GM12878 (cell line): ENCODE data around the gene METTL16. TPM values are rescaled to one million over a fixed set of nuclear protein-coding genes. Genes with fewer than 3 reads are reported as not detected.

Source experiments
- ATF2 ChIP-seq: IDR thresholded peaks from 2 replicates; pipeline ENCODE4 v1.6.1; 2012; ENCODE audit warnings: low read length, inconsistent platforms
- BCL3 ChIP-seq: IDR thresholded peaks from 2 replicates; pipeline ENCODE4 v1.6.1; 2011; ENCODE audit warnings: borderline replicate concordance, low read depth, mild to moderate bottlenecking, moderate library complexity, low read length; ENCODE audit not compliant: insufficient read depth, poor library complexity, severe bottlenecking
- CHD4 ChIP-seq: fragments of 200-600 bp; sonication (generic); IDR thresholded peaks from 2 replicates; pipeline ENCODE4 v1.6.1; 2016; ENCODE audit warnings: mild to moderate bottlenecking
- EED ChIP-seq: sonication (generic); IDR thresholded peaks from 2 replicates; pipeline ENCODE4 v1.6.1; 2016; ENCODE audit warnings: antibody characterized with exemption, low read depth
- GATAD2B ChIP-seq: fragments of 450-650 bp; conservative IDR thresholded peaks from 2 replicates; pipeline ENCODE4 v1.6.1; 2017; ENCODE audit warnings: low read depth, mild to moderate bottlenecking, moderate library complexity
- NKRF ChIP-seq: fragments of 450-650 bp; conservative IDR thresholded peaks from 2 replicates; pipeline ENCODE4 v1.6.1; 2017; ENCODE audit warnings: mild to moderate bottlenecking, moderate library complexity
- PRDM15 ChIP-seq: fragments of 450-650 bp; formaldehyde crosslinking; IDR thresholded peaks from 2 replicates; pipeline ENCODE4 v1.4.0; 2020; ENCODE audit warnings: mild to moderate bottlenecking, moderate library complexity
- RAD21 ChIP-seq: IDR thresholded peaks from 2 replicates; pipeline ENCODE4 v1.6.1; 2011; ENCODE audit warnings: mild to moderate bottlenecking, low read depth, low read length, moderate library complexity; ENCODE audit not compliant: insufficient read depth
- RELB ChIP-seq: fragments of 450-650 bp; IDR thresholded peaks from 2 replicates; pipeline ENCODE4 v1.6.1; 2017; ENCODE audit warnings: low read depth, mild to moderate bottlenecking, moderate library complexity
- SP1 ChIP-seq: IDR thresholded peaks from one replicate; pipeline ENCODE4 v1.6.1; 2011; ENCODE audit warnings: low read depth, low read length
- SPI1 ChIP-seq: IDR thresholded peaks from 2 replicates; pipeline ENCODE4 v1.6.1; 2011; ENCODE audit warnings: low read depth, mild to moderate bottlenecking, low read length, moderate library complexity, borderline replicate concordance; ENCODE audit not compliant: insufficient read depth
- SRF ChIP-seq, 2 experiments: IDR thresholded peaks; 2 replicates each; pipeline ENCODE4 v1.6.1; 2011; ENCODE audit warnings: low read depth in 2 of 2, low read length in 2 of 2, mild to moderate bottlenecking in 1 of 2, moderate library complexity in 1 of 2
- TCF3 ChIP-seq: IDR thresholded peaks from 2 replicates; pipeline ENCODE4 v1.6.1; 2012; ENCODE audit warnings: low read depth, mild to moderate bottlenecking, low read length, borderline replicate concordance; ENCODE audit not compliant: insufficient read depth
- YBX1 ChIP-seq: fragments of 450-650 bp; IDR thresholded peaks from 2 replicates; pipeline ENCODE4 v1.6.1; 2016; ENCODE audit warnings: antibody characterized with exemption
- YY1 ChIP-seq: IDR thresholded peaks from 2 replicates; pipeline ENCODE4 v1.6.1; 2011; ENCODE audit warnings: low read depth, mild to moderate bottlenecking, low read length
- ZBTB33 ChIP-seq: fragments of 450-650 bp; IDR thresholded peaks from 2 replicates; pipeline ENCODE4 v1.6.1; 2017; ENCODE audit warnings: mild to moderate bottlenecking
- polyA plus RNA-seq, 11 experiments: library from polyadenylated mRNA; depleted of rRNA in 4 of 11; unstranded in 6 of 11; stranded (reverse) in 5 of 11; fragments of >200 nt; fragmentation: Nextera tagmentation in 4 of 11; fragmentation: Illumina TruSeq in 1 of 11; extraction: Ambion mirVana in 4 of 11; extraction: Trizol in 1 of 11; gene quantifications; 1 replicate in 1 of 11; 2 replicates in 10 of 11; pipeline versions ENCODE4 v1.2.1 to v1.2.3, GENCODE V29; 2011 to 2016; ENCODE audit warnings: inconsistent platforms in 2 of 11, missing spikeins in 2 of 11, low read depth in 1 of 11
- total RNA-seq, 4 experiments: library from RNA; depleted of rRNA in 3 of 4; stranded (reverse); fragments of >200 nt in 3 of 4; fragmentation: Illumina TruSeq in 1 of 4; extraction: Trizol in 1 of 4; gene quantifications; 2 replicates each; pipeline versions ENCODE4 v1.2.1 to v1.2.3, GENCODE V29; 2013 to 2021

Gene METTL16
- total and polyA plus RNA-seq, 10 of the 15 experiments (the other 5 are each of a cell fraction or from before 2014, with no cell fraction given) = 15.6 to 34.3 (median 23.7) TPM

GRCh38 chr17:2393174-2393953, 118.3 kb downstream of the METTL16 start (continued):
- TF ChIP-seq EED (0 out of 2 replicates have a peak, but pooled peaks have one; percentile 9), RAD21 (no peak), RELB (no peak), SPI1 (no peak), YY1 (0 out of 2 replicates have a peak, but pooled peaks have one; percentile 2), GATAD2B (peak; percentile 91), ATF2 (no peak), SRF (IDR thresholded peaks at IDR 0.05; ENCODE audit: low read depth in 2 of 2, low read length in 2 of 2) (0 out of 4 replicates have a peak, but pooled peaks of 1 of the 2 experiments have one; percentile 10), CHD4 (no peak), YBX1 (no peak), NKRF (peak; percentile 92), TCF3 (no peak), BCL3 (no peak), PRDM15 (no peak), SP1 (no peak), ZBTB33 (no peak)
